WERI-Rb-1 (cell line): Measurements from ENCODE around the gene PRPF38B.
"Not testable (repeated sequence)": the region's sequence is repeated elsewhere in the genome, so short reads cannot be mapped to it uniquely, and the experiment has no call there.

Source experiments
- DNase-seq: peaks from one replicate; pipeline ENCODE4 v3.0.0-alpha.2; 2020
- H3K27ac ChIP-seq: fragments of 250-450 bp; sonication (Bioruptor Pico); 2 replicates; pipeline ENCODE4 v1.5.1; 2020; ENCODE audit warnings: mild to moderate bottlenecking, moderate library complexity
- H3K27me3 ChIP-seq: fragments of 250-450 bp; sonication (Bioruptor Pico); 2 replicates; pipeline ENCODE4 v1.5.1; 2021; ENCODE audit warnings: mild to moderate bottlenecking, low read depth, moderate library complexity; ENCODE audit not compliant: insufficient read depth, severe bottlenecking
- H3K36me3 ChIP-seq: fragments of 250-450 bp; sonication (Bioruptor Pico); 2 replicates; pipeline ENCODE4 v1.5.1; 2020; ENCODE audit warnings: mild to moderate bottlenecking, moderate library complexity
- H3K4me3 ChIP-seq: 2 replicates; pipeline ENCODE4 v1.5.1; 2011; ENCODE audit warnings: low read depth, mild to moderate bottlenecking, control low read depth, low read length
- H3K9me3 ChIP-seq: fragments of 250-450 bp; sonication (Bioruptor Pico); 2 replicates; pipeline ENCODE4 v1.5.1; 2021; ENCODE audit warnings: mild to moderate bottlenecking, moderate library complexity; ENCODE audit not compliant: severe bottlenecking
- CTCF ChIP-seq: IDR thresholded peaks from 2 replicates; pipeline ENCODE4 v1.5.1; 2011; ENCODE audit warnings: low read depth, mild to moderate bottlenecking, control low read depth, inconsistent platforms, low read length

PRPF38B gene

GRCh38 chr1:108701176-108701849 is 9.2 kb downstream of the PRPF38B start:
- Histone ChIP-seq H3K27me3 (no peaks in the 10 kb centered on the region), H3K36me3 (peaks cover 58% of the 10 kb centered on the region), H3K4me3 (no peak overlapping the region), H3K27ac (no peak overlapping the region), H3K9me3 (no peaks in the 10 kb centered on the region)
- TF ChIP-seq CTCF: no peak
- DNase-seq: no peak

GRCh38 chr1:108702109-108702508 is 10.0 kb downstream of the PRPF38B start:
- H3K27me3 ChIP-seq, H3K9me3 ChIP-seq, DNase-seq, H3K27ac ChIP-seq, H3K4me3 ChIP-seq: not testable (repeated sequence)
- H3K36me3 ChIP-seq: peaks cover 50% of the 10 kb centered on the region

GRCh38 chr1:108703939-108704338 is 11.8 kb downstream of the PRPF38B start:
- H3K27me3 ChIP-seq: no peaks in the 10 kb centered on the region
- no peak overlapping the region for H3K4me3 ChIP-seq
- no peaks in the 10 kb centered on the region for H3K9me3 ChIP-seq
- no peak for TF ChIP-seq CTCF
- H3K36me3 ChIP-seq: peaks cover 34% of the 10 kb centered on the region
- H3K27ac ChIP-seq: no peak overlapping the region
- DNase-seq: no peak

- H3K36me3 ChIP-seq: peaks cover 28% of the 10 kb centered on the region
- DNase-seq: no peak
- H3K4me3 ChIP-seq: no peak overlapping the region
- no peak for TF ChIP-seq CTCF
- H3K27me3 ChIP-seq: no peaks in the 10 kb centered on the region
- H3K9me3 ChIP-seq: no peaks in the 10 kb centered on the region
- no peak overlapping the region for H3K27ac ChIP-seq
Measured at GRCh38 chr1:108704496-108704895, 12.4 kb downstream of the PRPF38B start.

- no peak overlapping the region for H3K4me3 ChIP-seq
- no peak for DNase-seq
- H3K36me3 ChIP-seq: peaks cover 7% of the 10 kb centered on the region
- H3K27ac ChIP-seq: no peak overlapping the region
- H3K27me3 ChIP-seq: no peaks in the 10 kb centered on the region
- no peaks in the 10 kb centered on the region for H3K9me3 ChIP-seq
- TF ChIP-seq CTCF: no peak
Measured at GRCh38 chr1:108706643-108707042, 14.5 kb downstream of the PRPF38B start.

- no peaks in the 10 kb centered on the region for H3K36me3 ChIP-seq
- H3K27ac ChIP-seq: no peak overlapping the region
- peak; percentile 42 for DNase-seq
- H3K4me3 ChIP-seq: no peak overlapping the region
- no peaks in the 10 kb centered on the region for H3K27me3 ChIP-seq
- H3K9me3 ChIP-seq: no peaks in the 10 kb centered on the region
- TF ChIP-seq CTCF: peak; percentile 52
Measured at GRCh38 chr1:108708691-108709660, 16.9 kb downstream of the PRPF38B start.
